ENCODE results near the gene PDZD4. TPM values are rescaled to one million over a fixed set of nuclear protein-coding genes. Genes with fewer than 3 reads are reported as not detected.

The PDZD4 gene
- polyA plus RNA-seq, 1 of the 3 experiments (the other 2 are of a cell fraction) = 1.9 TPM

DNA sequence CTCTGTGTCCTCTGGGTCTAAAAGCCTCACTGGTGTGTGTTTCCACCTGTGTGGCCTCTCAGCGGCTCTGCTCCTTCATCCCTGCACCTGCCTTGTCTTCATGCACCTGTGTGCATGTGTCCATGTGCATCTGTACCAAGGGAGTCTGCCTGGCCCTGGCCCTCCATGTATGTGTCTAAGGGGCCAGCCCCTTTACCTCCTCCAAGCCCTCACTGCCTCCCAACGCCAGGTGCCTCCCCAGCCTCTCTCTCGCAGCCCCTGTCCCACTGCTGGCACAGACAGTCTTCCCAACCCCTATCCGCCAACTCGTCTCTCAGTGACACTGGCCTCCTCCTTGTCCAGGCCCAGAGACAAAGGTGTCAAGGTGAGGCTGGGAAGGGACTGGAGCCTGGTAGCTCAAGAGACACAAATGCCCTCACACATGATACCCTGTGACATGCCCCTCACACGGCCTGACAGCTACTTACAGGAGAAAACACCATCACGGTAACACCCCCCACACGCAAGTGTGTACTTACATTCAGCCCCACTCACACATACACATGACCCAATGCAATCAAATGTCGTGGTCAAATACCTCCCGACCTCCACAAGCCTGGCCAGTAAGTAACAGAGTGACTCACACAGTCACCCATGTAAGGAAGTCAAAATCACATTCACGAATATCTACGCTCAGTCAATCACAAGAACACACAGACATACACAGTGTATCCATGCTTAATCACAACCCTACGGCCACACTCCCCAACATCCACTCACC, 44.2 kb upstream of the PDZD4 start:
- H3K4me3 ChIP-seq (ENCODE audit: low read depth in 2 of 2, low read length in 1 of 2) = peak overlapping the region in 1 of 2 experiments; percentile 34; a peak in 2 of 4 replicates
- peaks cover 9% of the 10 kb centered on the region; the same call in 1 of the 2 replicates for H3K27me3 ChIP-seq (ENCODE audit: insufficient read depth)
- no peak for DNase-seq
- H2AFZ ChIP-seq (ENCODE audit: low read depth) = no peak overlapping the region
- peak overlapping the region in 1 of 2 experiments; percentile 92; a peak in 2 of 4 replicates for H3K27ac ChIP-seq (ENCODE audit: low read depth in 2 of 2, low read length in 1 of 2)
- H3K9me2 ChIP-seq = no peaks in the 10 kb centered on the region
- no peaks in the 10 kb centered on the region for H3K79me2 ChIP-seq (ENCODE audit: insufficient read depth)
- WGBS (ENCODE audit: low lambda C conversion rate) = 49% methylated on average over 13 of the region's 13 CpGs
- no peak for TF ChIP-seq EP300 (IDR thresholded peaks at IDR 0.05; ENCODE audit: borderline replicate concordance in 1 of 2, low read depth in 1 of 2, low read length in 1 of 2)
- no peak for TF ChIP-seq GABPA (IDR thresholded peaks at IDR 0.05; ENCODE audit: low read depth)
- no peak for TF ChIP-seq SMC3 (IDR thresholded peaks at IDR 0.05; ENCODE audit: low read depth, low read length)
- TF ChIP-seq, protein P1, sequence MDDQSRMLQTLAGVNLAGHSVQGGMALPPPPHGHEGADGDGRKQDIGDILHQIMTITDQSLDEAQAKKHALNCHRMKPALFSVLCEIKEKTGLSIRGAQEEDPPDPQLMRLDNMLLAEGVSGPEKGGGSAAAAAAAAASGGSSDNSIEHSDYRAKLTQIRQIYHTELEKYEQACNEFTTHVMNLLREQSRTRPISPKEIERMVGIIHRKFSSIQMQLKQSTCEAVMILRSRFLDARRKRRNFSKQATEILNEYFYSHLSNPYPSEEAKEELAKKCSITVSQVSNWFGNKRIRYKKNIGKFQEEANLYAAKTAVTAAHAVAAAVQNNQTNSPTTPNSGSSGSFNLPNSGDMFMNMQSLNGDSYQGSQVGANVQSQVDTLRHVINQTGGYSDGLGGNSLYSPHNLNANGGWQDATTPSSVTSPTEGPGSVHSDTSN (IDR thresholded peaks at IDR 0.05) = no peak
- TF ChIP-seq TEAD4 (IDR thresholded peaks at IDR 0.05; ENCODE audit: borderline replicate concordance, insufficient read depth) = no peak
- TF ChIP-seq YY1 (IDR thresholded peaks at IDR 0.05; ENCODE audit: low read depth) = no peak
- no peak for TF ChIP-seq FOXJ3 (CRISPR knock-in tag; IDR thresholded peaks at IDR 0.05)
- TF ChIP-seq TCF12 (IDR thresholded peaks at IDR 0.05) = no peak
- TF ChIP-seq NFIC (IDR thresholded peaks at IDR 0.05; ENCODE audit: borderline replicate concordance) = no peak
- no peaks in the 10 kb centered on the region for H3F3A ChIP-seq (replicated peaks; ENCODE audit: insufficient read depth)
- H4K20me1 ChIP-seq (ENCODE audit: insufficient read depth) = peaks cover 7% of the 10 kb centered on the region; the same call in 1 of the 2 replicates
- peaks cover 0 to 54% of the 10 kb centered on the region in 2 experiments; a peak in 1 of 4 replicates for H3K4me1 ChIP-seq (ENCODE audit: control insufficient read depth in 1 of 2, insufficient read depth in 2 of 2, low read depth in 1 of 2, low read length in 1 of 2)
- no peak overlapping the region for H3K9ac ChIP-seq
- ChIA-PET CTCF (interaction anchor here (1.1 to 1.8 kb wide), 3 partner anchors 49 to 53 kb away, joined by 3 to 6 read pairs (median 4); no protein-coding TSS in a partner anchor), POLR2A (interaction anchor here (1.0 to 1.6 kb wide), 2 partner anchors 10 to 33 kb away, joined by 3 to 5 read pairs; no protein-coding TSS in a partner anchor)
- H3K4me2 ChIP-seq = no peak overlapping the region
- H3K36me3 ChIP-seq (replicated peaks in 1 of 2; ENCODE audit: control insufficient read depth in 1 of 2, insufficient read depth in 2 of 2, low read length in 1 of 2) = no peaks in the 10 kb centered on the region
- H3K9me3 ChIP-seq = no peaks in the 10 kb centered on the region

DNA sequence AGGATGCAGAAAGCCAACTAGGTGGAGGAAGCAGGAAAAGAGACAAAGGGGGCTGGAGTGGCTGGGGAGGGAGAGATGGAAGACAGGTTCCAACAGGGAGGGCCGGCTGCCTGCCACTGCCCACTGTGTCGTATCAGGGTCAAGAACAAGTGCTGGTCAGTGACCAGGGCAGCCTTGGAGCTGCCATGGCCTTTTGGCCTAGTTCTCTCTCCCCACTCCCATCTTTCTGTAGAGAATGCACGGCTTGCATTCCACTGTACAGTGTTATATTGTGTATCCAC, 43.7 kb upstream of the PDZD4 start:
- Histone ChIP-seq H3K4me1 (ENCODE audit: control insufficient read depth in 1 of 2, insufficient read depth in 2 of 2, low read depth in 1 of 2, low read length in 1 of 2) (peaks cover 0 to 51% of the 10 kb centered on the region in 2 experiments; a peak in 1 of 4 replicates), H3K9me2 (no peaks in the 10 kb centered on the region), H3K4me2 (no peak overlapping the region), H3K4me3 (ENCODE audit: low read depth in 2 of 2, low read length in 1 of 2) (peak overlapping the region in 1 of 2 experiments; percentile 34; a peak in 1 of 4 replicates), H3K9me3 (no peaks in the 10 kb centered on the region), H2AFZ (ENCODE audit: low read depth) (no peak overlapping the region), H3K9ac (no peak overlapping the region), H4K20me1 (ENCODE audit: insufficient read depth) (peaks cover 7% of the 10 kb centered on the region; the same call in 1 of the 2 replicates), H3F3A (replicated peaks; ENCODE audit: insufficient read depth) (no peaks in the 10 kb centered on the region), H3K27me3 (ENCODE audit: insufficient read depth) (peaks cover 6% of the 10 kb centered on the region; the same call in 1 of the 2 replicates), H3K27ac (ENCODE audit: low read depth in 2 of 2, low read length in 1 of 2) (peak overlapping the region in 1 of 2 experiments; percentile 92; a peak in 2 of 4 replicates), H3K79me2 (ENCODE audit: insufficient read depth) (no peaks in the 10 kb centered on the region), H3K36me3 (replicated peaks in 1 of 2; ENCODE audit: control insufficient read depth in 1 of 2, insufficient read depth in 2 of 2, low read length in 1 of 2) (no peaks in the 10 kb centered on the region)
- 7% methylated on average over 3 of the region's 3 CpGs for WGBS (ENCODE audit: low lambda C conversion rate)
- ChIA-PET CTCF (interaction anchor here (0.9 to 1.8 kb wide), 5 partner anchors 12 to 110 kb away, joined by 3 to 6 read pairs (median 3); partner anchors contain the start of gene PLXNB3), POLR2A (interaction anchor here (0.7 to 1.6 kb wide), 4 partner anchors 9 to 33 kb away, joined by 3 to 5 read pairs (median 4); partner anchors contain the start of gene L1CAM)
- no peak for DNase-seq
- TF ChIP-seq TAF1 (IDR thresholded peaks at IDR 0.05; ENCODE audit: borderline replicate concordance, low read depth, low read length) = no peak
- TF ChIP-seq RCOR1 (IDR thresholded peaks at IDR 0.05; ENCODE audit: low read length) = no peak
- no peak for TF ChIP-seq GATA2 (CRISPR knock-in tag; IDR thresholded peaks at IDR 0.05)
- TF ChIP-seq, protein P2, sequence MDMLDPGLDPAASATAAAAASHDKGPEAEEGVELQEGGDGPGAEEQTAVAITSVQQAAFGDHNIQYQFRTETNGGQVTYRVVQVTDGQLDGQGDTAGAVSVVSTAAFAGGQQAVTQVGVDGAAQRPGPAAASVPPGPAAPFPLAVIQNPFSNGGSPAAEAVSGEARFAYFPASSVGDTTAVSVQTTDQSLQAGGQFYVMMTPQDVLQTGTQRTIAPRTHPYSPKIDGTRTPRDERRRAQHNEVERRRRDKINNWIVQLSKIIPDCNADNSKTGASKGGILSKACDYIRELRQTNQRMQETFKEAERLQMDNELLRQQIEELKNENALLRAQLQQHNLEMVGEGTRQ (IDR thresholded peaks at IDR 0.05; ENCODE audit: borderline replicate concordance, low read depth, low read length) = no peak
- no peak for TF ChIP-seq EP300 (IDR thresholded peaks at IDR 0.05; ENCODE audit: borderline replicate concordance in 1 of 2, low read depth in 1 of 2, low read length in 1 of 2)
- TF ChIP-seq RAD21 (IDR thresholded peaks at IDR 0.05; ENCODE audit: low read length) = no peak
- TF ChIP-seq TEAD4 (IDR thresholded peaks at IDR 0.05; ENCODE audit: borderline replicate concordance, insufficient read depth) = no peak
- TF ChIP-seq JUND (IDR thresholded peaks at IDR 0.05) = no peak
- TF ChIP-seq, protein P1 (IDR thresholded peaks at IDR 0.05) = no peak
- TF ChIP-seq YY1 (IDR thresholded peaks at IDR 0.05; ENCODE audit: low read depth) = no peak
- TF ChIP-seq, protein P3, sequence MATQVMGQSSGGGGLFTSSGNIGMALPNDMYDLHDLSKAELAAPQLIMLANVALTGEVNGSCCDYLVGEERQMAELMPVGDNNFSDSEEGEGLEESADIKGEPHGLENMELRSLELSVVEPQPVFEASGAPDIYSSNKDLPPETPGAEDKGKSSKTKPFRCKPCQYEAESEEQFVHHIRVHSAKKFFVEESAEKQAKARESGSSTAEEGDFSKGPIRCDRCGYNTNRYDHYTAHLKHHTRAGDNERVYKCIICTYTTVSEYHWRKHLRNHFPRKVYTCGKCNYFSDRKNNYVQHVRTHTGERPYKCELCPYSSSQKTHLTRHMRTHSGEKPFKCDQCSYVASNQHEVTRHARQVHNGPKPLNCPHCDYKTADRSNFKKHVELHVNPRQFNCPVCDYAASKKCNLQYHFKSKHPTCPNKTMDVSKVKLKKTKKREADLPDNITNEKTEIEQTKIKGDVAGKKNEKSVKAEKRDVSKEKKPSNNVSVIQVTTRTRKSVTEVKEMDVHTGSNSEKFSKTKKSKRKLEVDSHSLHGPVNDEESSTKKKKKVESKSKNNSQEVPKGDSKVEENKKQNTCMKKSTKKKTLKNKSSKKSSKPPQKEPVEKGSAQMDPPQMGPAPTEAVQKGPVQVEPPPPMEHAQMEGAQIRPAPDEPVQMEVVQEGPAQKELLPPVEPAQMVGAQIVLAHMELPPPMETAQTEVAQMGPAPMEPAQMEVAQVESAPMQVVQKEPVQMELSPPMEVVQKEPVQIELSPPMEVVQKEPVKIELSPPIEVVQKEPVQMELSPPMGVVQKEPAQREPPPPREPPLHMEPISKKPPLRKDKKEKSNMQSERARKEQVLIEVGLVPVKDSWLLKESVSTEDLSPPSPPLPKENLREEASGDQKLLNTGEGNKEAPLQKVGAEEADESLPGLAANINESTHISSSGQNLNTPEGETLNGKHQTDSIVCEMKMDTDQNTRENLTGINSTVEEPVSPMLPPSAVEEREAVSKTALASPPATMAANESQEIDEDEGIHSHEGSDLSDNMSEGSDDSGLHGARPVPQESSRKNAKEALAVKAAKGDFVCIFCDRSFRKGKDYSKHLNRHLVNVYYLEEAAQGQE (IDR thresholded peaks at IDR 0.05; ENCODE audit: low read depth, low read length) = no peak
- TF ChIP-seq, protein P4, sequence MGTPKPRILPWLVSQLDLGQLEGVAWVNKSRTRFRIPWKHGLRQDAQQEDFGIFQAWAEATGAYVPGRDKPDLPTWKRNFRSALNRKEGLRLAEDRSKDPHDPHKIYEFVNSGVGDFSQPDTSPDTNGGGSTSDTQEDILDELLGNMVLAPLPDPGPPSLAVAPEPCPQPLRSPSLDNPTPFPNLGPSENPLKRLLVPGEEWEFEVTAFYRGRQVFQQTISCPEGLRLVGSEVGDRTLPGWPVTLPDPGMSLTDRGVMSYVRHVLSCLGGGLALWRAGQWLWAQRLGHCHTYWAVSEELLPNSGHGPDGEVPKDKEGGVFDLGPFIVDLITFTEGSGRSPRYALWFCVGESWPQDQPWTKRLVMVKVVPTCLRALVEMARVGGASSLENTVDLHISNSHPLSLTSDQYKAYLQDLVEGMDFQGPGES (IDR thresholded peaks at IDR 0.05; ENCODE audit: low read depth, low read length) = no peak
- no peak for TF ChIP-seq FOXM1 (IDR thresholded peaks at IDR 0.05; ENCODE audit: low read depth)
